HEK293 (cell line): ENCODE measurements around the gene SERPINC1.

ENCODE experiments used
- CTCF ChIA-PET: fragments of 350-600 bp; formaldehyde crosslinking; extraction: SDS; loops from one replicate; lab custom pipeline; 2021; ENCODE audit warnings: antibody characterized with exemption; lab: Yijun Ruan, JAX
- POLR2A ChIA-PET: fragments of 300-600 bp; formaldehyde crosslinking; extraction: SDS; loops from one replicate; lab custom pipeline; 2020; ENCODE audit warnings: antibody characterized with exemption, inconsistent platforms; lab: Yijun Ruan, JAX
- H3K27ac ChIP-seq: fragments of 200-500 bp; sonication (Bioruptor generic); 2 replicates; pipeline ENCODE4 v1.5.1; 2014; ENCODE audit warnings: low read depth, low read length, control low read depth, inconsistent platforms; ENCODE audit errors: extremely low read depth
- H3K36me3 ChIP-seq, 2 experiments: fragments of 200-500 bp in 1 of 2; sonication (Bioruptor generic) in 1 of 2; 1 replicate in 1 of 2; 2 replicates in 1 of 2; pipeline ENCODE4 v1.5.1; 2014 to 2017; ENCODE audit warnings: inconsistent platforms in 2 of 2, low read length in 2 of 2; ENCODE audit not compliant: control insufficient read depth in 2 of 2, insufficient read depth in 1 of 2
- H3K4me1 ChIP-seq: fragments of 200-500 bp; sonication (Bioruptor generic); 2 replicates; pipeline ENCODE4 v1.5.1; 2014; ENCODE audit warnings: mild to moderate bottlenecking, low read length, inconsistent platforms; ENCODE audit not compliant: control insufficient read depth, insufficient read depth
- H3K4me3 ChIP-seq: 2 replicates; pipeline ENCODE4 v1.5.1; 2011; ENCODE audit warnings: low read depth, mild to moderate bottlenecking, control low read depth, low read length, moderate library complexity
- H3K9me3 ChIP-seq: fragments of 200-500 bp; sonication (Bioruptor generic); 2 replicates; pipeline ENCODE4 v1.5.1; 2014; ENCODE audit warnings: low read depth, low read length, inconsistent platforms; ENCODE audit not compliant: control insufficient read depth, insufficient read depth
- KLF1 ChIP-seq: fragments of 450-650 bp; formaldehyde crosslinking; IDR thresholded peaks from 2 replicates; pipeline ENCODE4 v1.5.1; 2016; ENCODE audit warnings: missing biosample characterization, missing genetic modification characterization
- MZF1 ChIP-seq: fragments of 450-650 bp; formaldehyde crosslinking; IDR thresholded peaks from 2 replicates; pipeline ENCODE4 v1.5.1; 2017; ENCODE audit warnings: missing biosample characterization, missing genetic modification characterization, borderline replicate concordance
- SP3 ChIP-seq: fragments of 450-650 bp; formaldehyde crosslinking; IDR thresholded peaks from 2 replicates; pipeline ENCODE4 v1.5.1; 2016; ENCODE audit warnings: missing biosample characterization, missing genetic modification characterization
- ZFP41 ChIP-seq: fragments of 450-650 bp; formaldehyde crosslinking; IDR thresholded peaks from 2 replicates; pipeline ENCODE4 v1.5.1; 2016; ENCODE audit warnings: missing biosample characterization, missing genetic modification characterization, borderline replicate concordance
- ZFP69B ChIP-seq: fragments of 450-650 bp; formaldehyde crosslinking; IDR thresholded peaks from 2 replicates; pipeline ENCODE4 v1.5.1; 2016; ENCODE audit warnings: missing biosample characterization, missing genetic modification characterization
- ZIC2 ChIP-seq: fragments of 450-650 bp; formaldehyde crosslinking; IDR thresholded peaks from 2 replicates; pipeline ENCODE4 v1.5.1; 2016; ENCODE audit warnings: missing biosample characterization, missing genetic modification characterization
- ZNF114 ChIP-seq: fragments of 450-650 bp; formaldehyde crosslinking; IDR thresholded peaks from 2 replicates; pipeline ENCODE4 v1.5.0; 2017; ENCODE audit warnings: missing biosample characterization, missing genetic modification characterization
- ZNF175 ChIP-seq: fragments of 450-650 bp; formaldehyde crosslinking; IDR thresholded peaks from 2 replicates; pipeline ENCODE4 v1.5.1; 2016; ENCODE audit warnings: missing biosample characterization, missing genetic modification characterization
- ZNF302 ChIP-seq: fragments of 450-650 bp; formaldehyde crosslinking; IDR thresholded peaks from 2 replicates; pipeline ENCODE4 v1.5.1; 2016; ENCODE audit warnings: missing biosample characterization, missing genetic modification characterization, low read depth
- ZNF561 ChIP-seq: fragments of 450-650 bp; IDR thresholded peaks from 2 replicates; pipeline ENCODE4 v1.5.1; 2018; ENCODE audit warnings: missing biosample characterization, missing genetic modification characterization, borderline replicate concordance
- ZNF600 ChIP-seq: fragments of 450-650 bp; formaldehyde crosslinking; IDR thresholded peaks from 2 replicates; pipeline ENCODE4 v1.5.1; 2016; ENCODE audit warnings: missing biosample characterization, missing genetic modification characterization
- ZNF660 ChIP-seq: fragments of 450-650 bp; IDR thresholded peaks from 2 replicates; pipeline ENCODE4 v1.5.1; 2018; ENCODE audit warnings: missing biosample characterization, mild to moderate bottlenecking, missing genetic modification characterization
- ZNF768 ChIP-seq: fragments of 450-650 bp; formaldehyde crosslinking; IDR thresholded peaks from 2 replicates; pipeline ENCODE4 v1.5.1; 2018; ENCODE audit warnings: missing biosample characterization, mild to moderate bottlenecking, missing genetic modification characterization
- ZNF791 ChIP-seq: fragments of 450-650 bp; formaldehyde crosslinking; IDR thresholded peaks from 2 replicates; pipeline ENCODE4 v1.5.1; 2016; ENCODE audit warnings: missing biosample characterization, missing genetic modification characterization
- TF ChIP-seq, protein P1 (sequence below): fragments of 450-650 bp; formaldehyde crosslinking; IDR thresholded peaks from 2 replicates; pipeline ENCODE4 v1.5.1; 2016; ENCODE audit warnings: missing biosample characterization, missing genetic modification characterization
- TF ChIP-seq, protein P2 (sequence below): fragments of 450-650 bp; formaldehyde crosslinking; IDR thresholded peaks from 2 replicates; pipeline ENCODE4 v1.5.1; 2016; ENCODE audit warnings: missing biosample characterization, missing genetic modification characterization
- TF ChIP-seq, protein P3 (sequence below): fragments of 450-650 bp; formaldehyde crosslinking; IDR thresholded peaks from 2 replicates; pipeline ENCODE4 v1.5.1; 2016; ENCODE audit warnings: missing biosample characterization, missing genetic modification characterization
- TF ChIP-seq, protein P4 (sequence below): fragments of 450-650 bp; formaldehyde crosslinking; IDR thresholded peaks from 2 replicates; pipeline ENCODE4 v1.5.1; 2016; ENCODE audit warnings: missing biosample characterization, missing genetic modification characterization
- TF ChIP-seq, protein P5 (sequence below): fragments of 450-650 bp; formaldehyde crosslinking; IDR thresholded peaks from 2 replicates; pipeline ENCODE4 v1.5.1; 2016; ENCODE audit warnings: missing biosample characterization, missing genetic modification characterization
- TF ChIP-seq, protein P6 (sequence below): sonication (generic); formaldehyde crosslinking; IDR thresholded peaks from 2 replicates; pipeline ENCODE4 v1.8.1; 2022; ENCODE audit warnings: mild to moderate bottlenecking, moderate library complexity, missing genetic modification reagents
- TF ChIP-seq, protein P7 (sequence below): fragments of 450-650 bp; formaldehyde crosslinking; IDR thresholded peaks from 2 replicates; pipeline ENCODE4 v1.5.1; 2016; ENCODE audit warnings: missing biosample characterization, missing genetic modification characterization

The SERPINC1 gene

DNA sequence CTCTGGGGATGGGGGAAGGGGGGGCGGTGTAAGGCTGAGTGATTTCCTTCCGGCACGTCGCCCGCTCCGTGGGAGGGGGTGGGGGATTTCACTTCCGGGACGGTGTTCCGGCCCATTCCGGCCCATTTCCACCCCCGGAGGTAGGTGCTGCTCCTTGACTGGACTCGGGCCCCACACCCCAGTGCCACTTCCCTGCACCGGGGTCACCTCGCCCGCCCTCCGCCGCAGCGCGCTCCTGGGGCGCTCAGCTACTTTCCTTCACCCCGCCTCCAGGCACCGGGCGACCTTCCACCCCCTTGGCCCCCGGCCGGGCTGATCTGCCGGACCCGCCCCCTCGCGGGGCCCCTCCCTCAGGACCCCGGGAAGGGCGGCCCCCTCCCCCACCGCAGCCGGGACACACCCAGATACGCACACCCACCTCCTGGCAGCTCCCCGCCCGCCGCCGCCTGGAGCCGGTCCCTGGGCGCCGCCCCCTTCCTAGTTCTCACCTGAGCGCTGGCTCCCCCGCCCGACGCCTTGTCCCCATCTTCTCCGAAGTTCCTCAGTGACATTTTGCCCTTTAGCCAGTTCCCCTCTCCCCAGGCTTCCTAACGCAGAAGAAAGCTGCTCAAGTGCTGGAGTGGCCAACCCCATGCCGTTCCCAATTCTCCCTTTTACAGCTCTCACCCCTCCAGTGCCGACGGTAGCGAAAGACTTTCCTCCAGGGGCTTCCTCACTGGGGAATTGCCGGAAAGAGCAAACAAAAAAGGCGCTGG, 48.7 kb downstream of the SERPINC1 start, which contains the start of gene ZBTB37 (continued):
- TF ChIP-seq, protein P1, sequence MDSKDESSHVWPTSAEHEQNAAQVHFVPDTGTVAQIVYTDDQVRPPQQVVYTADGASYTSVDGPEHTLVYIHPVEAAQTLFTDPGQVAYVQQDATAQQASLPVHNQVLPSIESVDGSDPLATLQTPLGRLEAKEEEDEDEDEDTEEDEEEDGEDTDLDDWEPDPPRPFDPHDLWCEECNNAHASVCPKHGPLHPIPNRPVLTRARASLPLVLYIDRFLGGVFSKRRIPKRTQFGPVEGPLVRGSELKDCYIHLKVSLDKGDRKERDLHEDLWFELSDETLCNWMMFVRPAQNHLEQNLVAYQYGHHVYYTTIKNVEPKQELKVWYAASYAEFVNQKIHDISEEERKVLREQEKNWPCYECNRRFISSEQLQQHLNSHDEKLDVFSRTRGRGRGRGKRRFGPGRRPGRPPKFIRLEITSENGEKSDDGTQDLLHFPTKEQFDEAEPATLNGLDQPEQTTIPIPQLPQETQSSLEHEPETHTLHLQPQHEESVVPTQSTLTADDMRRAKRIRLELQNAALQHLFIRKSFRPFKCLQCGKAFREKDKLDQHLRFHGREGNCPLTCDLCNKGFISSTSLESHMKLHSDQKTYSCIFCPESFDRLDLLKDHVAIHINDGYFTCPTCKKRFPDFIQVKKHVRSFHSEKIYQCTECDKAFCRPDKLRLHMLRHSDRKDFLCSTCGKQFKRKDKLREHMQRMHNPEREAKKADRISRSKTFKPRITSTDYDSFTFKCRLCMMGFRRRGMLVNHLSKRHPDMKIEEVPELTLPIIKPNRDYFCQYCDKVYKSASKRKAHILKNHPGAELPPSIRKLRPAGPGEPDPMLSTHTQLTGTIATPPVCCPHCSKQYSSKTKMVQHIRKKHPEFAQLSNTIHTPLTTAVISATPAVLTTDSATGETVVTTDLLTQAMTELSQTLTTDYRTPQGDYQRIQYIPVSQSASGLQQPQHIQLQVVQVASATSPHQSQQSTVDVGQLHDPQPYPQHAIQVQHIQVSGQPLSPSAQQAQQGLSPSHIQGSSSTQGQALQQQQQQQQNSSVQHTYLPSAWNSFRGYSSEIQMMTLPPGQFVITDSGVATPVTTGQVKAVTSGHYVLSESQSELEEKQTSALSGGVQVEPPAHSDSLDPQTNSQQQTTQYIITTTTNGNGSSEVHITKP = peak; percentile 84
- TF ChIP-seq, protein P2, sequence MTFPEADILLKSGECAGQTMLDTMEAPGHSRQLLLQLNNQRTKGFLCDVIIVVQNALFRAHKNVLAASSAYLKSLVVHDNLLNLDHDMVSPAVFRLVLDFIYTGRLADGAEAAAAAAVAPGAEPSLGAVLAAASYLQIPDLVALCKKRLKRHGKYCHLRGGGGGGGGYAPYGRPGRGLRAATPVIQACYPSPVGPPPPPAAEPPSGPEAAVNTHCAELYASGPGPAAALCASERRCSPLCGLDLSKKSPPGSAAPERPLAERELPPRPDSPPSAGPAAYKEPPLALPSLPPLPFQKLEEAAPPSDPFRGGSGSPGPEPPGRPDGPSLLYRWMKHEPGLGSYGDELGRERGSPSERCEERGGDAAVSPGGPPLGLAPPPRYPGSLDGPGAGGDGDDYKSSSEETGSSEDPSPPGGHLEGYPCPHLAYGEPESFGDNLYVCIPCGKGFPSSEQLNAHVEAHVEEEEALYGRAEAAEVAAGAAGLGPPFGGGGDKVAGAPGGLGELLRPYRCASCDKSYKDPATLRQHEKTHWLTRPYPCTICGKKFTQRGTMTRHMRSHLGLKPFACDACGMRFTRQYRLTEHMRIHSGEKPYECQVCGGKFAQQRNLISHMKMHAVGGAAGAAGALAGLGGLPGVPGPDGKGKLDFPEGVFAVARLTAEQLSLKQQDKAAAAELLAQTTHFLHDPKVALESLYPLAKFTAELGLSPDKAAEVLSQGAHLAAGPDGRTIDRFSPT (tag by site-specific recombination) = peak; percentile 89
- TF ChIP-seq ZNF302 (tag by site-specific recombination) = 0 out of 2 replicates have a peak, but pooled peaks have one; percentile 7
- TF ChIP-seq ZNF768 (tag by site-specific recombination) = no peak
- peak; percentile 38; the same call in 1 of the 2 replicates for TF ChIP-seq MZF1 (tag by site-specific recombination)
- TF ChIP-seq ZNF660 (tag by site-specific recombination) = 0 out of 2 replicates have a peak, but pooled peaks have one; percentile 59
- TF ChIP-seq KLF1 = peak; percentile 97
- TF ChIP-seq ZFP69B (tag by site-specific recombination) = peak; percentile 89
- TF ChIP-seq, protein P3, sequence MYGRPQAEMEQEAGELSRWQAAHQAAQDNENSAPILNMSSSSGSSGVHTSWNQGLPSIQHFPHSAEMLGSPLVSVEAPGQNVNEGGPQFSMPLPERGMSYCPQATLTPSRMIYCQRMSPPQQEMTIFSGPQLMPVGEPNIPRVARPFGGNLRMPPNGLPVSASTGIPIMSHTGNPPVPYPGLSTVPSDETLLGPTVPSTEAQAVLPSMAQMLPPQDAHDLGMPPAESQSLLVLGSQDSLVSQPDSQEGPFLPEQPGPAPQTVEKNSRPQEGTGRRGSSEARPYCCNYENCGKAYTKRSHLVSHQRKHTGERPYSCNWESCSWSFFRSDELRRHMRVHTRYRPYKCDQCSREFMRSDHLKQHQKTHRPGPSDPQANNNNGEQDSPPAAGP (tag by site-specific recombination) = peak; percentile 90
- TF ChIP-seq ZNF561 (tag by site-specific recombination) = peak; percentile 58

DNA sequence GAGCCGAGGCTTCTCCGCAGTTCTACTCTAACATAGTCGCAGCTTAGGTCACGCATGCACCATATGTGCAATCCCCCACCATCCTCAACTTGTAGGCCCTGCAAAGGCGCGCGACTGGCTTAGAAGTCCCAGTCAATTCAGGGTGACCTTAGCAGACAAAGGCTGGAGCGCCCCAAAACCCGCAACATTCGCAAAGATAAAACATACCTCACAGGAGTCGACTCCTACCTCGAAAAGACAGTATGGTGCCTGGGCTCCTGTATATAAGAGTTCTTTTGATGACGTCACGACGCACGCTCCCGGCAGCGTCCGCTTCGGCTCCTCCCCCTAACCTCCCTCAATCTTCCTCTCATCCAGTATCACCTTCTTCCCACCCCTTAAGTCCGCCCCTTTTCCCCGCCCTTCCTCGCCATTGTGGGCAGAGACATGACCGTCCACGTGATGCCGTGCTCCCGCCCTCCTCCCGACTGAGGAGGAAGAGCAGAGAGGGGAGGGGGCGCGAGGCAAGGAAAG, 49.3 kb downstream of the SERPINC1 start, which contains the start of gene GAS5:
Gene GAS5 (minus strand): TSS at position 237 of the 513 bp plus-strand sequence.
- H3K36me3 ChIP-seq = peaks cover 14 to 65% of the 10 kb centered on the region in 2 experiments
- peak within 1 kb of the TSS; percentile 90 for H3K4me3 ChIP-seq
- peak within 1 kb of the TSS; percentile 86 for H3K27ac ChIP-seq
- ChIA-PET CTCF (no interaction called here), POLR2A (interaction anchor here (0.6 to 2.2 kb wide), 34 partner anchors 9 to 1064 kb away, joined by 3 to 28 read pairs (median 4); partner anchors contain the start of genes CENPL, DARS2, KLHL20 and PRDX6)
- no peaks in the 10 kb centered on the region for H3K9me3 ChIP-seq
- no peaks in the 10 kb centered on the region; the same call in 1 of the 2 replicates for H3K4me1 ChIP-seq
- TF ChIP-seq SP3 (tag by site-specific recombination) (peak; percentile 99), ZNF175 (no peak), ZFP41 (tag by site-specific recombination) (0 out of 2 replicates have a peak, but pooled peaks have one; percentile 80), ZIC2 (tag by site-specific recombination) (peak; percentile 63; the same call in 1 of the 2 replicates), ZNF114 (tag by site-specific recombination) (no peak), ZNF791 (no peak), ZNF600 (peak; percentile 8; the same call in 1 of the 2 replicates), ZNF561 (tag by site-specific recombination) (peak; percentile 32; the same call in 1 of the 2 replicates)
- TF ChIP-seq, protein P4, sequence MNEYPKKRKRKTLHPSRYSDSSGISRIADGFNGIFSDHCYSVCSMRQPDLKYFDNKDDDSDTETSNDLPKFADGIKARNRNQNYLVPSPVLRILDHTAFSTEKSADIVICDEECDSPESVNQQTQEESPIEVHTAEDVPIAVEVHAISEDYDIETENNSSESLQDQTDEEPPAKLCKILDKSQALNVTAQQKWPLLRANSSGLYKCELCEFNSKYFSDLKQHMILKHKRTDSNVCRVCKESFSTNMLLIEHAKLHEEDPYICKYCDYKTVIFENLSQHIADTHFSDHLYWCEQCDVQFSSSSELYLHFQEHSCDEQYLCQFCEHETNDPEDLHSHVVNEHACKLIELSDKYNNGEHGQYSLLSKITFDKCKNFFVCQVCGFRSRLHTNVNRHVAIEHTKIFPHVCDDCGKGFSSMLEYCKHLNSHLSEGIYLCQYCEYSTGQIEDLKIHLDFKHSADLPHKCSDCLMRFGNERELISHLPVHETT = 0 out of 2 replicates have a peak, but pooled peaks have one; percentile 66
- TF ChIP-seq, protein P5, sequence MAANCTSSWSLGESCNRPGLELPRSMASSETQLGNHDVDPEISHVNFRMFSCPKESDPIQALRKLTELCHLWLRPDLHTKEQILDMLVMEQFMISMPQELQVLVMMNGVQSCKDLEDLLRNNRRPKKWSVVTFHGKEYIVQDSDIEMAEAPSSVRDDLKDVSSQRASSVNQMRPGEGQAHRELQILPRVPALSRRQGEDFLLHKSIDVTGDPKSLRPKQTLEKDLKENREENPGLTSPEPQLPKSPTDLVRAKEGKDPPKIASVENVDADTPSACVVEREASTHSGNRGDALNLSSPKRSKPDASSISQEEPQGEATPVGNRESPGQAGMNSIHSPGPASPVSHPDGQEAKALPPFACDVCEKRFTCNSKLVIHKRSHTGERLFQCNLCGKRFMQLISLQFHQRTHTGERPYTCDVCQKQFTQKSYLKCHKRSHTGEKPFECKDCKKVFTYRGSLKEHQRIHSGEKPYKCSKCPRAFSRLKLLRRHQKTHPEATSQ = 0 out of 2 replicates have a peak, but pooled peaks have one; percentile 23
- TF ChIP-seq, protein P6, sequence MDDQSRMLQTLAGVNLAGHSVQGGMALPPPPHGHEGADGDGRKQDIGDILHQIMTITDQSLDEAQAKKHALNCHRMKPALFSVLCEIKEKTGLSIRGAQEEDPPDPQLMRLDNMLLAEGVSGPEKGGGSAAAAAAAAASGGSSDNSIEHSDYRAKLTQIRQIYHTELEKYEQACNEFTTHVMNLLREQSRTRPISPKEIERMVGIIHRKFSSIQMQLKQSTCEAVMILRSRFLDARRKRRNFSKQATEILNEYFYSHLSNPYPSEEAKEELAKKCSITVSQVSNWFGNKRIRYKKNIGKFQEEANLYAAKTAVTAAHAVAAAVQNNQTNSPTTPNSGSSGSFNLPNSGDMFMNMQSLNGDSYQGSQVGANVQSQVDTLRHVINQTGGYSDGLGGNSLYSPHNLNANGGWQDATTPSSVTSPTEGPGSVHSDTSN (CRISPR knock-in tag) = 0 out of 2 replicates have a peak, but pooled peaks have one; percentile 31
- TF ChIP-seq, protein P7, sequence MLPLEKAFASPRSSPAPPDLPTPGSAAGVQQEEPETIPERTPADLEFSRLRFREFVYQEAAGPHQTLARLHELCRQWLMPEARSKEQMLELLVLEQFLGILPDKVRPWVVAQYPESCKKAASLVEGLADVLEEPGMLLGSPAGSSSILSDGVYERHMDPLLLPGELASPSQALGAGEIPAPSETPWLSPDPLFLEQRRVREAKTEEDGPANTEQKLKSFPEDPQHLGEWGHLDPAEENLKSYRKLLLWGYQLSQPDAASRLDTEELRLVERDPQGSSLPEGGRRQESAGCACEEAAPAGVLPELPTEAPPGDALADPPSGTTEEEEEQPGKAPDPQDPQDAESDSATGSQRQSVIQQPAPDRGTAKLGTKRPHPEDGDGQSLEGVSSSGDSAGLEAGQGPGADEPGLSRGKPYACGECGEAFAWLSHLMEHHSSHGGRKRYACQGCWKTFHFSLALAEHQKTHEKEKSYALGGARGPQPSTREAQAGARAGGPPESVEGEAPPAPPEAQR (tag by site-specific recombination) = 0 out of 2 replicates have a peak, but pooled peaks have one; percentile 17
